PC-3 (cell line): ENCODE results near the gene MRPL21. TPM values are rescaled to one million over a fixed set of nuclear protein-coding genes. Genes with fewer than 3 reads are reported as not detected.

Experiments
- ATAC-seq: fragments of 200-7000 bp; cut with Tn5 transposase; 2 replicates; pipeline ENCODE4 v1.9.1; 2020; ENCODE audit warnings: mild to moderate bottlenecking, moderate library complexity
- BruUV-seq: library from RNA; stranded (reverse); fragments of 400-500 nt; replicated peaks from 2 replicates; lab custom pipeline; 2021; lab: Mats Ljungman, UMichigan
- CTCF ChIA-PET: fragments of 300-600 bp; sonication (Branson Sonifier 250); formaldehyde crosslinking; loops from one replicate; lab custom pipeline; 2022; ENCODE audit warnings: antibody characterized with exemption; lab: Charles Lee
- POLR2A ChIA-PET: fragments of 300-600 bp; sonication (Branson Sonifier 250); formaldehyde crosslinking; loops from one replicate; lab custom pipeline; 2022; ENCODE audit warnings: antibody characterized with exemption; ENCODE audit not compliant: unreplicated experiment; lab: Charles Lee
- DNase-seq: peaks from one replicate; pipeline ENCODE4 v3.0.0-alpha.2; 2015
- H2AFZ ChIP-seq: fragments of 300-600 bp; sonication (generic); 2 replicates; pipeline ENCODE4 v1.6.0; 2016; ENCODE audit warnings: antibody characterized with exemption, low read length
- H3F3A ChIP-seq: fragments of 300-600 bp; sonication (generic); one replicate; pipeline ENCODE4 v1.6.0; 2017; ENCODE audit warnings: antibody characterized with exemption, low read length, control low read depth, mild to moderate bottlenecking; ENCODE audit not compliant: unreplicated experiment
- H3K27ac ChIP-seq: fragments of 300-600 bp; sonication (generic); 2 replicates; pipeline ENCODE4 v1.5.1; 2016; ENCODE audit warnings: mild to moderate bottlenecking, low read length
- H3K27me3 ChIP-seq: fragments of 300-600 bp; sonication (generic); 2 replicates; pipeline ENCODE4 v1.6.1; 2016; ENCODE audit warnings: low read length, mixed read lengths
- H3K36me3 ChIP-seq: fragments of 300-600 bp; sonication (generic); 2 replicates; pipeline ENCODE4 v1.6.1; 2016; ENCODE audit warnings: low read depth, mixed run types, low read length, mixed read lengths
- H3K4me1 ChIP-seq: fragments of 300-600 bp; sonication (generic); 2 replicates; pipeline ENCODE4 v1.5.1; 2016; ENCODE audit warnings: low read length; ENCODE audit not compliant: insufficient read depth
- H3K4me2 ChIP-seq: fragments of 300-600 bp; sonication (generic); 2 replicates; pipeline ENCODE4 v1.6.0; 2016; ENCODE audit warnings: low read length
- H3K4me3 ChIP-seq: fragments of 300-600 bp; sonication (generic); 2 replicates; pipeline ENCODE4 v1.5.1; 2016; ENCODE audit warnings: mild to moderate bottlenecking, low read length, mixed read lengths
- H3K79me2 ChIP-seq: fragments of 300-600 bp; sonication (generic); 2 replicates; pipeline ENCODE4 v1.6.1; 2017; ENCODE audit warnings: low read length, mixed read lengths
- H3K9ac ChIP-seq: fragments of 300-600 bp; sonication (generic); 2 replicates; pipeline ENCODE4 v1.6.0; 2016; ENCODE audit warnings: mild to moderate bottlenecking, low read length
- H3K9me2 ChIP-seq: fragments of 300-600 bp; sonication (generic); replicated peaks from 2 replicates; pipeline ENCODE4 v1.6.1; 2016; ENCODE audit warnings: mixed run types, low read length, mixed read lengths
- H3K9me3 ChIP-seq: fragments of 300-600 bp; sonication (generic); 2 replicates; pipeline ENCODE4 v1.6.1; 2016; ENCODE audit warnings: low read length, mixed read lengths
- H4K20me1 ChIP-seq: fragments of 300-600 bp; sonication (generic); 2 replicates; pipeline ENCODE4 v1.6.1; 2016; ENCODE audit warnings: low read length, mixed read lengths
- CTCF ChIP-seq: fragments of 300-600 bp; sonication (generic); conservative IDR thresholded peaks from 2 replicates; pipeline ENCODE4 v1.5.1; 2017; ENCODE audit warnings: antibody characterized with exemption, low read depth, mild to moderate bottlenecking, low read length
- EZH2 ChIP-seq: fragments of 300-600 bp; sonication (generic); IDR thresholded peaks from one replicate; pipeline ENCODE4 v1.6.1; 2017; ENCODE audit warnings: antibody characterized with exemption, mild to moderate bottlenecking, low read length; ENCODE audit not compliant: unreplicated experiment
- EZH2phosphoT487 ChIP-seq: fragments of 300-600 bp; sonication (generic); IDR thresholded peaks from 2 replicates; pipeline ENCODE4 v1.6.1; 2018; ENCODE audit warnings: mild to moderate bottlenecking, antibody characterized with exemption, low read length, borderline replicate concordance
- intact Hi-C: fragments of 100-400 bp; cut with micrococcal nuclease; formaldehyde crosslinking; loops from 2 replicates; pipeline ENCODE4 v1.9.0; 2023
- total RNA-seq: library from RNA; depleted of rRNA; stranded (reverse); fragments of >200 nt; gene quantifications from 2 replicates; pipeline ENCODE4 v1.2.3, GENCODE V29; 2014

Gene MRPL21
- total RNA-seq, 1 experiment from 2014 or later: 230 TPM

GRCh38 chr11:68916439-68916838 is 12.8 kb upstream of the MRPL21 start:
- CTCF ChIA-PET: no interaction called here
- Histone ChIP-seq H3K4me2 (no peak overlapping the region), H3K4me1 (0 out of 2 replicates have a peak, but pooled peaks cover 3% of the 10 kb centered on the region), H3K9me3 (no peaks in the 10 kb centered on the region), H3K79me2 (no peaks in the 10 kb centered on the region), H4K20me1 (no peaks in the 10 kb centered on the region), H3K36me3 (peaks cover 44% of the 10 kb centered on the region), H3F3A (no peaks in the 10 kb centered on the region), H3K27ac (no peak overlapping the region), H3K9ac (no peak overlapping the region), H3K4me3 (no peak overlapping the region), H3K27me3 (no peaks in the 10 kb centered on the region), H2AFZ (no peak overlapping the region), H3K9me2 (no peaks in the 10 kb centered on the region)
- ATAC-seq: no peak
- BruUV-seq: no TSS peak
- TF ChIP-seq EZH2phosphoT487 (no peak), EZH2 (no peak), CTCF (no peak)
- no peak for DNase-seq
- POLR2A ChIA-PET: no interaction called here
- intact Hi-C loops: no loop called here

GRCh38 chr11:68914761-68915160 is 11.1 kb upstream of the MRPL21 start:
- Histone ChIP-seq H2AFZ (no peak overlapping the region), H3K27ac (no peak overlapping the region), H3K9me2 (no peaks in the 10 kb centered on the region), H3K36me3 (peaks cover 41% of the 10 kb centered on the region), H3K27me3 (no peaks in the 10 kb centered on the region), H3F3A (no peaks in the 10 kb centered on the region), H3K9ac (no peak overlapping the region), H3K4me2 (no peak overlapping the region), H4K20me1 (no peaks in the 10 kb centered on the region), H3K79me2 (no peaks in the 10 kb centered on the region), H3K4me1 (0 out of 2 replicates have a peak, but pooled peaks cover 3% of the 10 kb centered on the region), H3K9me3 (no peaks in the 10 kb centered on the region), H3K4me3 (no peak overlapping the region)
- TF ChIP-seq EZH2phosphoT487 (no peak), CTCF (no peak), EZH2 (no peak)
- ChIA-PET POLR2A (no interaction called here), CTCF (no interaction called here)
- DNase-seq (no peak), ATAC-seq (no peak)
- intact Hi-C loops: loop anchor here (5.0 kb wide), 1 partner anchor 173 kb away; no protein-coding TSS in a partner anchor
- no TSS peak for BruUV-seq

- H3K9me3 ChIP-seq: no peaks in the 10 kb centered on the region
- DNase-seq (no peak), ATAC-seq (no peak)
- no peaks in the 10 kb centered on the region for H4K20me1 ChIP-seq
- H3K36me3 ChIP-seq: peaks cover 42% of the 10 kb centered on the region
- no peak overlapping the region for H3K27ac ChIP-seq
- intact Hi-C loops: loop anchor here (5.0 kb wide), 1 partner anchor 174 kb away; no protein-coding TSS in a partner anchor
- no peak overlapping the region for H3K4me2 ChIP-seq
- H3K27me3 ChIP-seq: no peaks in the 10 kb centered on the region
- ChIA-PET CTCF (no interaction called here), POLR2A (no interaction called here)
- 0 out of 2 replicates have a peak, but pooled peaks cover 3% of the 10 kb centered on the region for H3K4me1 ChIP-seq
- no peak overlapping the region for H2AFZ ChIP-seq
- no peak for TF ChIP-seq EZH2phosphoT487
- no peak for TF ChIP-seq EZH2
- H3K9ac ChIP-seq: no peak overlapping the region
- no TSS peak for BruUV-seq
- H3F3A ChIP-seq: no peaks in the 10 kb centered on the region
- no peak overlapping the region for H3K4me3 ChIP-seq
- no peaks in the 10 kb centered on the region for H3K9me2 ChIP-seq
- no peaks in the 10 kb centered on the region for H3K79me2 ChIP-seq
These were observed 9.6 kb upstream of the MRPL21 start for GRCh38 chr11:68913188-68913587.
